GM12878 (cell line): ENCODE data around the gene CLASP2. TPM values are rescaled to one million over a fixed set of nuclear protein-coding genes. Genes with fewer than 3 reads are reported as not detected.

Source experiments
- ATAC-seq: fragments of 200-7000 bp; cut with Tn5 transposase; 3 replicates; pipeline ENCODE4 v1.9.1; 2020; ENCODE audit warnings: mild to moderate bottlenecking, moderate library complexity
- BruUV-seq: library from RNA; stranded (reverse); fragments of 400-500 nt; replicated peaks from 2 replicates; lab custom pipeline; 2021; lab: Mats Ljungman, UMichigan
- CTCF ChIA-PET: fragments of 300-600 bp; sonication (Branson Sonifier 250); formaldehyde crosslinking; extraction: SDS; loops from one replicate; lab custom pipeline; 2021; ENCODE audit warnings: inconsistent platforms; lab: Yijun Ruan, JAX
- POLR2A ChIA-PET: fragments of 350-600 bp; formaldehyde crosslinking; extraction: SDS; loops from one replicate; lab custom pipeline; 2021; ENCODE audit warnings: inconsistent platforms; lab: Charles Lee
- RAD21 ChIA-PET: fragments of 300-600 bp; sonication (Branson Sonifier 250); formaldehyde crosslinking; loops from one replicate; lab custom pipeline; 2023; ENCODE audit warnings: antibody characterized with exemption; ENCODE audit not compliant: unreplicated experiment; lab: Charles Lee
- SMC1A ChIA-PET: fragments of 300-600 bp; sonication (Branson Sonifier 250); formaldehyde crosslinking; loops from one replicate; lab custom pipeline; 2023; ENCODE audit not compliant: unreplicated experiment, uncharacterized antibody; lab: Charles Lee
- DNase-seq: peaks from one replicate; pipeline ENCODE4 v3.0.0-alpha.2; 2011; ENCODE audit warnings: low read depth, low spot score
- FAIRE-seq: peaks from 3 replicates; lab custom pipeline; 2011; peaks lifted over from hg19 to GRCh38; lab: Jason Lieb, UNC
- H2AFZ ChIP-seq: 2 replicates; pipeline ENCODE4 v1.6.0; 2011; ENCODE audit warnings: low read depth, low read length, control low read depth; ENCODE audit not compliant: control insufficient read depth
- H3K27ac ChIP-seq: 2 replicates; pipeline ENCODE4 v1.5.1; 2011; ENCODE audit warnings: control low read depth; ENCODE audit not compliant: control insufficient read depth, insufficient read depth
- H3K27me3 ChIP-seq, 2 experiments: replicated peaks in 1 of 2; 2 replicates each; pipeline versions ENCODE4 v1.6.0 to v1.6.1; 2011; ENCODE audit warnings: low read length in 1 of 2; ENCODE audit not compliant: control insufficient read depth in 2 of 2, insufficient read depth in 2 of 2
- H3K36me3 ChIP-seq, 2 experiments: 2 replicates each; pipeline ENCODE4 v1.5.1; 2011; ENCODE audit warnings: low read length in 1 of 2; ENCODE audit not compliant: control insufficient read depth in 2 of 2, insufficient read depth in 2 of 2
- H3K4me1 ChIP-seq: 2 replicates; pipeline ENCODE4 v1.6.1; 2011; ENCODE audit warnings: mild to moderate bottlenecking, low read length, moderate library complexity, mixed read lengths; ENCODE audit not compliant: control insufficient read depth, insufficient read depth
- H3K4me2 ChIP-seq: 2 replicates; pipeline ENCODE4 v1.6.0; 2011; ENCODE audit warnings: control low read depth; ENCODE audit not compliant: control insufficient read depth, insufficient read depth
- H3K4me3 ChIP-seq: fragments of 200-600 bp; sonication (generic); 2 replicates; pipeline ENCODE4 v1.5.1; 2016
- H3K79me2 ChIP-seq: 2 replicates; pipeline ENCODE4 v1.6.0; 2011; ENCODE audit warnings: low read length; ENCODE audit not compliant: control insufficient read depth, insufficient read depth
- H3K9ac ChIP-seq: 2 replicates; pipeline ENCODE4 v1.8.0; 2011; ENCODE audit warnings: low read length, control low read depth, mixed read lengths; ENCODE audit not compliant: control insufficient read depth, insufficient read depth
- H3K9me3 ChIP-seq: replicated peaks from 3 replicates; pipeline ENCODE4 v1.5.1; 2011; ENCODE audit warnings: mild to moderate bottlenecking, low read length; ENCODE audit not compliant: control insufficient read depth, insufficient read depth
- H4K20me1 ChIP-seq: 2 replicates; pipeline ENCODE4 v1.6.0; 2011; ENCODE audit not compliant: control insufficient read depth, insufficient read depth
- BRCA1 ChIP-seq: IDR thresholded peaks from 2 replicates; pipeline ENCODE4 v1.6.1; 2011; ENCODE audit warnings: low read depth, low read length, improper control_type of control experiment
- EED ChIP-seq: sonication (generic); IDR thresholded peaks from 2 replicates; pipeline ENCODE4 v1.6.1; 2016; ENCODE audit warnings: antibody characterized with exemption, low read depth
- ESRRA ChIP-seq: IDR thresholded peaks from 2 replicates; pipeline ENCODE4 v1.6.1; 2012; ENCODE audit warnings: mild to moderate bottlenecking, low read length, improper control_type of control experiment
- ETV6 ChIP-seq, 2 experiments: fragments of 450-650 bp in 1 of 2; IDR thresholded peaks in 1 of 2; conservative IDR thresholded peaks in 1 of 2; 2 replicates each; pipeline ENCODE4 v1.6.1; 2014; ENCODE audit warnings: antibody characterized with exemption in 1 of 2, borderline replicate concordance in 1 of 2, low read depth in 1 of 2, mild to moderate bottlenecking in 1 of 2, moderate library complexity in 1 of 2
- HDAC6 ChIP-seq: fragments of 200-600 bp; sonication (generic); IDR thresholded peaks from one replicate; pipeline ENCODE4 v1.8.0; 2017; ENCODE audit warnings: antibody characterized with exemption; ENCODE audit not compliant: unreplicated experiment
- HDGF ChIP-seq: fragments of 450-650 bp; IDR thresholded peaks from 2 replicates; pipeline ENCODE4 v1.6.1; 2016; ENCODE audit warnings: antibody characterized with exemption
- LARP7 ChIP-seq: fragments of 450-650 bp; IDR thresholded peaks from 2 replicates; pipeline ENCODE4 v1.6.1; 2017; ENCODE audit warnings: mild to moderate bottlenecking
- NR2F1 ChIP-seq: fragments of 450-650 bp; conservative IDR thresholded peaks from 2 replicates; pipeline ENCODE4 v1.6.1; 2017; ENCODE audit warnings: mild to moderate bottlenecking
- SIN3A ChIP-seq: IDR thresholded peaks from 2 replicates; pipeline ENCODE4 v1.6.1; 2012; ENCODE audit warnings: low read depth, low read length, improper control_type of control experiment
- SMAD1 ChIP-seq: fragments of 450-650 bp; IDR thresholded peaks from 2 replicates; pipeline ENCODE4 v1.6.1; 2018; ENCODE audit warnings: mild to moderate bottlenecking, low read depth; ENCODE audit not compliant: partially characterized antibody
- SREBF2 ChIP-seq: IDR thresholded peaks from 2 replicates; pipeline ENCODE4 v1.6.1; 2012; ENCODE audit warnings: mild to moderate bottlenecking, low read length
- TBL1XR1 ChIP-seq: IDR thresholded peaks from 2 replicates; pipeline ENCODE4 v1.6.1; 2012; ENCODE audit warnings: low read depth, low read length, improper control_type of control experiment
- TCF3 ChIP-seq: IDR thresholded peaks from 2 replicates; pipeline ENCODE4 v1.6.1; 2012; ENCODE audit warnings: low read depth, mild to moderate bottlenecking, low read length, borderline replicate concordance; ENCODE audit not compliant: insufficient read depth
- ZBTB33 ChIP-seq: fragments of 450-650 bp; IDR thresholded peaks from 2 replicates; pipeline ENCODE4 v1.6.1; 2017; ENCODE audit warnings: mild to moderate bottlenecking
- WGBS: methylation state at CpG from one replicate; pipeline ENCODE4 v1.1.6; 2016; ENCODE audit warnings: low lambda C conversion rate; ENCODE audit not compliant: insufficient replicate concordance, insufficient coverage; ENCODE audit errors: missing lambda C conversion rate; 5-methylcytosine and 5-hydroxymethylcytosine counted together
- in situ Hi-C: fragments of 300-500 bp; cut with MboI; formaldehyde crosslinking; loops from 9 replicates; pipeline ENCODE4 v1.14.3; 2018; ENCODE audit warnings: mixed read lengths
- intact Hi-C: fragments of 100-400 bp; cut with micrococcal nuclease; formaldehyde crosslinking; loops from one replicate; pipeline ENCODE4 v1.14.2; 2022; ENCODE audit not compliant: unreplicated experiment
- polyA plus RNA-seq, 11 experiments: library from polyadenylated mRNA; depleted of rRNA in 4 of 11; unstranded in 6 of 11; stranded (reverse) in 5 of 11; fragments of >200 nt; fragmentation: Nextera tagmentation in 4 of 11; fragmentation: Illumina TruSeq in 1 of 11; extraction: Ambion mirVana in 4 of 11; extraction: Trizol in 1 of 11; gene quantifications; 1 replicate in 1 of 11; 2 replicates in 10 of 11; pipeline versions ENCODE4 v1.2.1 to v1.2.3, GENCODE V29; 2011 to 2016; ENCODE audit warnings: inconsistent platforms in 2 of 11, missing spikeins in 2 of 11, low read depth in 1 of 11
- total RNA-seq, 4 experiments: library from RNA; depleted of rRNA in 3 of 4; stranded (reverse); fragments of >200 nt in 3 of 4; fragmentation: Illumina TruSeq in 1 of 4; extraction: Trizol in 1 of 4; gene quantifications; 2 replicates each; pipeline versions ENCODE4 v1.2.1 to v1.2.3, GENCODE V29; 2013 to 2021
- TF ChIP-seq, protein P1 (sequence below): fragments of 450-650 bp; IDR thresholded peaks from 2 replicates; pipeline ENCODE4 v1.6.1; 2017; ENCODE audit warnings: mild to moderate bottlenecking, moderate library complexity
- TF ChIP-seq, protein P2 (sequence below): fragments of 450-650 bp; IDR thresholded peaks from 2 replicates; pipeline ENCODE4 v1.6.1; 2016; ENCODE audit warnings: mild to moderate bottlenecking

Gene CLASP2
- total and polyA plus RNA-seq, 10 of the 15 experiments (the other 5 are each of a cell fraction or from before 2014, with no cell fraction given): 4.0 to 38.3 (median 26.8) TPM

DNA sequence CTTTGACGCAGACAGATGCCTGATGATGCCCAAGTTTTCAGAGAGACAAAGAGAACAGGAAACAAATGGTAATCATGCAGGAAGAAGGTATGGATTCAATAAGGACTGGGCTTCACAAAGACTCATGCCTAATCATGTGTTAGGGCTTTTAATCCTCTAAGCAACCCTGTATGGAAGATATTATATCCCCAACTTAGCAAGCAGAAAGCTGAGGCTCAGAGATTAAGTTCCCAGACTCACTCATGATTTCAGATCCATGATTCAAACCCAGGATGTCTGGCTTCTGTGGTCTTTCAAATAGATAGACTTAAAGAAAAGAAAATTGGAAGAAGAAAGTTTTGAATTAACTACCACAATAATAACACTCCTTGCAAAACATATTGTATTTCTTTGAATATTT lies 4.1 kb upstream of the CLASP2 start:
- Histone ChIP-seq H3K4me1 (no peaks in the 10 kb centered on the region), H3K9me3 (no peaks in the 10 kb centered on the region), H3K4me3 (no peak overlapping the region), H2AFZ (no peak overlapping the region; the same call in 1 of the 2 replicates), H3K36me3 (no peaks in the 10 kb centered on the region), H3K79me2 (peaks cover 3% of the 10 kb centered on the region), H3K9ac (no peak overlapping the region), H3K27ac (no peak overlapping the region), H3K4me2 (no peak overlapping the region), H3K27me3 (no peaks in the 10 kb centered on the region), H4K20me1 (no peaks in the 10 kb centered on the region)
- no peak for DNase-seq
- ChIA-PET POLR2A (no interaction called here), RAD21 (no interaction called here), CTCF (interaction anchor here (1.2 kb wide), 1 partner anchor 86 kb away, joined by 4 read pairs; no protein-coding TSS in a partner anchor), SMC1A (interaction anchor here (0.5 kb wide), 1 partner anchor 115 kb away, joined by 3 read pairs; no protein-coding TSS in a partner anchor)
- no peak for FAIRE-seq
- intact Hi-C loops: no loop called here
- BruUV-seq: no TSS peak
- 38% methylated on average over 1 of the region's 1 CpG for WGBS
- no peak for ATAC-seq
- in situ Hi-C loops: no loop called here
- no peak for TF ChIP-seq LARP7
- TF ChIP-seq NR2F1: no peak
- no peak for TF ChIP-seq TBL1XR1
- no peak for TF ChIP-seq ESRRA
- no peak for TF ChIP-seq BRCA1
- no peak for TF ChIP-seq SREBF2
- no peak for TF ChIP-seq EED
- TF ChIP-seq TCF3: no peak
- TF ChIP-seq, protein P1, sequence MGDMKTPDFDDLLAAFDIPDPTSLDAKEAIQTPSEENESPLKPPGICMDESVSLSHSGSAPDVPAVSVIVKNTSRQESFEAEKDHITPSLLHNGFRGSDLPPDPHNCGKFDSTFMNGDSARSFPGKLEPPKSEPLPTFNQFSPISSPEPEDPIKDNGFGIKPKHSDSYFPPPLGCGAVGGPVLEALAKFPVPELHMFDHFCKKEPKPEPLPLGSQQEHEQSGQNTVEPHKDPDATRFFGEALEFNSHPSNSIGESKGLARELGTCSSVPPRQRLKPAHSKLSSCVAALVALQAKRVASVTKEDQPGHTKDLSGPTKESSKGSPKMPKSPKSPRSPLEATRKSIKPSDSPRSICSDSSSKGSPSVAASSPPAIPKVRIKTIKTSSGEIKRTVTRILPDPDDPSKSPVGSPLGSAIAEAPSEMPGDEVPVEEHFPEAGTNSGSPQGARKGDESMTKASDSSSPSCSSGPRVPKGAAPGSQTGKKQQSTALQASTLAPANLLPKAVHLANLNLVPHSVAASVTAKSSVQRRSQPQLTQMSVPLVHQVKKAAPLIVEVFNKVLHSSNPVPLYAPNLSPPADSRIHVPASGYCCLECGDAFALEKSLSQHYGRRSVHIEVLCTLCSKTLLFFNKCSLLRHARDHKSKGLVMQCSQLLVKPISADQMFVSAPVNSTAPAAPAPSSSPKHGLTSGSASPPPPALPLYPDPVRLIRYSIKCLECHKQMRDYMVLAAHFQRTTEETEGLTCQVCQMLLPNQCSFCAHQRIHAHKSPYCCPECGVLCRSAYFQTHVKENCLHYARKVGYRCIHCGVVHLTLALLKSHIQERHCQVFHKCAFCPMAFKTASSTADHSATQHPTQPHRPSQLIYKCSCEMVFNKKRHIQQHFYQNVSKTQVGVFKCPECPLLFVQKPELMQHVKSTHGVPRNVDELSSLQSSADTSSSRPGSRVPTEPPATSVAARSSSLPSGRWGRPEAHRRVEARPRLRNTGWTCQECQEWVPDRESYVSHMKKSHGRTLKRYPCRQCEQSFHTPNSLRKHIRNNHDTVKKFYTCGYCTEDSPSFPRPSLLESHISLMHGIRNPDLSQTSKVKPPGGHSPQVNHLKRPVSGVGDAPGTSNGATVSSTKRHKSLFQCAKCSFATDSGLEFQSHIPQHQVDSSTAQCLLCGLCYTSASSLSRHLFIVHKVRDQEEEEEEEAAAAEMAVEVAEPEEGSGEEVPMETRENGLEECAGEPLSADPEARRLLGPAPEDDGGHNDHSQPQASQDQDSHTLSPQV: no peak
- TF ChIP-seq, protein P2, sequence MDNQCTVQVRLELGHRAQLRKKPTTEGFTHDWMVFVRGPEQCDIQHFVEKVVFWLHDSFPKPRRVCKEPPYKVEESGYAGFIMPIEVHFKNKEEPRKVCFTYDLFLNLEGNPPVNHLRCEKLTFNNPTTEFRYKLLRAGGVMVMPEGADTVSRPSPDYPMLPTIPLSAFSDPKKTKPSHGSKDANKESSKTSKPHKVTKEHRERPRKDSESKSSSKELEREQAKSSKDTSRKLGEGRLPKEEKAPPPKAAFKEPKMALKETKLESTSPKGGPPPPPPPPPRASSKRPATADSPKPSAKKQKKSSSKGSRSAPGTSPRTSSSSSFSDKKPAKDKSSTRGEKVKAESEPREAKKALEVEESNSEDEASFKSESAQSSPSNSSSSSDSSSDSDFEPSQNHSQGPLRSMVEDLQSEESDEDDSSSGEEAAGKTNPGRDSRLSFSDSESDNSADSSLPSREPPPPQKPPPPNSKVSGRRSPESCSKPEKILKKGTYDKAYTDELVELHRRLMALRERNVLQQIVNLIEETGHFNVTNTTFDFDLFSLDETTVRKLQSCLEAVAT: no peak
- TF ChIP-seq HDGF: no peak
- TF ChIP-seq SIN3A: no peak
- TF ChIP-seq HDAC6: no peak
- no peak for TF ChIP-seq ZBTB33
- no peak for TF ChIP-seq ETV6 (conservative IDR thresholded peaks at IDR 0.05 in 1 of 2, IDR thresholded peaks at IDR 0.05 in 1 of 2; ENCODE audit: borderline replicate concordance in 1 of 2, low read depth in 1 of 2)
- TF ChIP-seq SMAD1: no peak
